Neural progenitor cell (in vitro differentiated cells): ENCODE results near the gene PRODH2. TPM values are rescaled to one million over a fixed set of nuclear protein-coding genes. Genes with fewer than 3 reads are reported as not detected.

Experiments
- DNase-seq: peaks from one replicate; pipeline ENCODE4 v3.0.0-alpha.2; 2016; ENCODE audit warnings: low spot score
- H2AFZ ChIP-seq: fragments of 200-600 bp; sonication (generic); replicated peaks from 2 replicates; pipeline ENCODE4 v1.6.1; 2016; ENCODE audit warnings: antibody characterized with exemption
- H3F3A ChIP-seq: fragments of 200-600 bp; sonication (generic); 2 replicates; pipeline ENCODE4 v1.6.1; 2016; ENCODE audit warnings: antibody characterized with exemption, low read depth
- H3K27ac ChIP-seq: fragments of 200-600 bp; sonication (generic); 2 replicates; pipeline ENCODE4 v1.5.1; 2016; ENCODE audit warnings: mild to moderate bottlenecking
- H3K27me3 ChIP-seq: fragments of 200-600 bp; sonication (generic); 2 replicates; pipeline ENCODE4 v1.6.1; 2016; ENCODE audit warnings: mild to moderate bottlenecking, moderate library complexity
- H3K36me3 ChIP-seq: fragments of 200-600 bp; sonication (generic); 2 replicates; pipeline ENCODE4 v1.5.1; 2016
- H3K4me1 ChIP-seq: fragments of 200-600 bp; sonication (generic); 2 replicates; pipeline ENCODE4 v1.6.1; 2016; ENCODE audit warnings: mixed run types
- H3K4me2 ChIP-seq: fragments of 200-600 bp; sonication (generic); 2 replicates; pipeline ENCODE4 v1.6.1; 2016
- H3K4me3 ChIP-seq: fragments of 200-600 bp; sonication (generic); 2 replicates; pipeline ENCODE4 v1.5.1; 2016
- H3K79me2 ChIP-seq: fragments of 200-600 bp; sonication (generic); 2 replicates; pipeline ENCODE4 v1.6.1; 2016; ENCODE audit warnings: low read depth
- H3K9ac ChIP-seq: fragments of 200-600 bp; sonication (generic); 2 replicates; pipeline ENCODE4 v1.6.1; 2016
- H3K9me3 ChIP-seq: fragments of 200-600 bp; sonication (generic); 2 replicates; pipeline ENCODE4 v1.5.1; 2016; ENCODE audit warnings: low read depth
- H4K20me1 ChIP-seq: fragments of 200-600 bp; sonication (generic); 2 replicates; pipeline ENCODE4 v1.6.1; 2016; ENCODE audit warnings: low read depth
- H3K27ac Mint-ChIP-seq: 3 replicates; pipeline ENCODE4 v1.8.0; 2021; ENCODE audit warnings: mixed read lengths
- H3K27me3 Mint-ChIP-seq: 2 replicates; pipeline ENCODE4 v1.8.0; 2022; ENCODE audit warnings: low read depth, mild to moderate bottlenecking, inconsistent platforms, moderate library complexity, mixed read lengths; ENCODE audit not compliant: insufficient read depth
- H3K36me3 Mint-ChIP-seq: 3 replicates; pipeline ENCODE4 v1.8.0; 2021; ENCODE audit warnings: mixed read lengths
- H3K4me1 Mint-ChIP-seq: 3 replicates; pipeline ENCODE4 v1.8.0; 2021; ENCODE audit warnings: mixed read lengths
- H3K4me3 Mint-ChIP-seq: 3 replicates; pipeline ENCODE4 v1.8.0; 2021; ENCODE audit warnings: mild to moderate bottlenecking, moderate library complexity, mixed read lengths
- H3K9me3 Mint-ChIP-seq: 3 replicates; pipeline ENCODE4 v1.8.0; 2020; ENCODE audit warnings: mixed read lengths
- CTCF ChIP-seq: fragments of 200-600 bp; sonication (generic); IDR thresholded peaks from 2 replicates; pipeline ENCODE4 v1.5.1; 2017; ENCODE audit warnings: antibody characterized with exemption, mild to moderate bottlenecking
- EZH2 ChIP-seq: fragments of 200-600 bp; sonication (generic); IDR thresholded peaks from 2 replicates; pipeline ENCODE4 v1.6.1; 2017; ENCODE audit warnings: antibody characterized with exemption, mild to moderate bottlenecking, moderate library complexity
- EZH2phosphoT487 ChIP-seq: fragments of 200-600 bp; sonication (generic); IDR thresholded peaks from 2 replicates; pipeline ENCODE4 v1.6.1; 2017; ENCODE audit warnings: antibody characterized with exemption
- total RNA-seq: library from RNA; depleted of rRNA; stranded (reverse); fragments of >200 nt; gene quantifications from 2 replicates; pipeline ENCODE4 v1.2.3, GENCODE V29; 2015; ENCODE audit warnings: low replicate concordance

The PRODH2 gene
- total RNA-seq, 1 donor from 2014 or later = not detected

GRCh38 chr19:35789195-35789977 is 23.3 kb downstream of the PRODH2 start:
- no peaks in the 10 kb centered on the region for H3K36me3 ChIP-seq

GRCh38 chr19:35788205-35788960 is 24.3 kb downstream of the PRODH2 start:
- Histone ChIP-seq H3K27me3 (peaks cover 25% of the 10 kb centered on the region), H2AFZ (no peak overlapping the region), H3K27ac (no peak overlapping the region), H3F3A (peaks cover 15% of the 10 kb centered on the region), H3K9ac (no peak overlapping the region), H3K4me2 (no peak overlapping the region), H3K79me2 (no peaks in the 10 kb centered on the region), H4K20me1 (peaks cover 18% of the 10 kb centered on the region), H3K9me3 (no peaks in the 10 kb centered on the region), H3K4me3 (no peak overlapping the region), H3K4me1 (peaks cover 10% of the 10 kb centered on the region), H3K36me3 (no peaks in the 10 kb centered on the region)
- DNase-seq = no peak
- H3K4me3 Mint-ChIP-seq = no peak overlapping the region
- no peak for TF ChIP-seq CTCF
- TF ChIP-seq EZH2phosphoT487 = no peak
- TF ChIP-seq EZH2 = no peak
- peaks cover 1% of the 10 kb centered on the region for H3K36me3 Mint-ChIP-seq
- H3K9me3 Mint-ChIP-seq = no peaks in the 10 kb centered on the region
- peaks cover 4% of the 10 kb centered on the region for H3K27me3 Mint-ChIP-seq
- H3K4me1 Mint-ChIP-seq = no peaks in the 10 kb centered on the region
- no peak overlapping the region for H3K27ac Mint-ChIP-seq

More at GRCh38 chr19:35789195-35789977, 23.3 kb downstream of the PRODH2 start:
- DNase-seq = no peak
- peaks cover 10% of the 10 kb centered on the region for H4K20me1 ChIP-seq
- no peak overlapping the region for H3K27ac ChIP-seq
- H3K27me3 ChIP-seq = peaks cover 15% of the 10 kb centered on the region
- peaks cover 5% of the 10 kb centered on the region for H3K4me1 ChIP-seq
- H3F3A ChIP-seq = peaks cover 6% of the 10 kb centered on the region
- H3K4me2 ChIP-seq = no peak overlapping the region
- H3K9me3 ChIP-seq = no peaks in the 10 kb centered on the region
- Mint-ChIP-seq H3K4me3 (no peak overlapping the region), H3K27me3 (peaks cover 8% of the 10 kb centered on the region), H3K27ac (no peak overlapping the region), H3K36me3 (peaks cover 1% of the 10 kb centered on the region), H3K4me1 (no peaks in the 10 kb centered on the region), H3K9me3 (no peaks in the 10 kb centered on the region)
- no peak overlapping the region for H3K4me3 ChIP-seq
- no peak overlapping the region for H2AFZ ChIP-seq
- no peak overlapping the region for H3K9ac ChIP-seq
- no peak for TF ChIP-seq EZH2phosphoT487
- TF ChIP-seq EZH2 = no peak
- TF ChIP-seq CTCF = no peak
- H3K79me2 ChIP-seq = no peaks in the 10 kb centered on the region

DNA sequence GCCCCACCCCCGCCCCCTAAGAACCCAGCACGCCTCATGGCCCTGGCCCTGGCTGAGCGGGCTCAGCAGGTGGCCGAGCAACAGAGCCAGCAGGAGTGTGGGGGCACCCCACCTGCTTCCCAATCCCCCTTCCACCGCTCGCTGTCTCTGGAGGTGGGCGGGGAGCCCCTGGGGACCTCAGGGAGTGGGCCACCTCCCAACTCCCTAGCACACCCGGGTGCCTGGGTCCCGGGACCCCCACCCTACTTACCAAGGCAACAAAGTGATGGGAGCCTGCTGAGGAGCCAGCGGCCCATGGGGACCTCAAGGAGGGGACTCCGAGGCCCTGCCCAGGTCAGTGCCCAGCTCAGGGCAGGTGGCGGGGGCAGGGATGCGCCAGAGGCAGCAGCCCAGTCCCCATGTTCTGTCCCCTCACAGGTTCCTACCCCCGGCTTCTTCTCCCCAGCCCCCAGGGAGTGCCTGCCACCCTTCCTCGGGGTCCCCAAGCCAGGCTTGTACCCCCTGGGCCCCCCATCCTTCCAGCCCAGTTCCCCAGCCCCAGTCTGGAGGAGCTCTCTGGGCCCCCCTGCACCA is 25.3 kb downstream of the PRODH2 start:
- Histone ChIP-seq H3K9ac (no peak overlapping the region), H3K4me2 (no peak overlapping the region), H3K27me3 (peaks cover 30% of the 10 kb centered on the region), H3K4me3 (no peak overlapping the region), H2AFZ (no peak overlapping the region), H4K20me1 (peaks cover 19% of the 10 kb centered on the region), H3K27ac (no peak overlapping the region), H3K79me2 (no peaks in the 10 kb centered on the region), H3K4me1 (peaks cover 10% of the 10 kb centered on the region), H3F3A (peaks cover 17% of the 10 kb centered on the region), H3K9me3 (no peaks in the 10 kb centered on the region), H3K36me3 (no peaks in the 10 kb centered on the region)
- Mint-ChIP-seq H3K27me3 (peaks cover 2% of the 10 kb centered on the region), H3K9me3 (no peaks in the 10 kb centered on the region), H3K4me3 (no peak overlapping the region), H3K4me1 (no peaks in the 10 kb centered on the region), H3K36me3 (peaks cover 1% of the 10 kb centered on the region), H3K27ac (no peak overlapping the region)
- TF ChIP-seq CTCF = no peak
- TF ChIP-seq EZH2 = no peak
- TF ChIP-seq EZH2phosphoT487 = no peak
- DNase-seq = no peak
